NCI-H2029 treated with DMSO at 0.1 percent for 48 hours (cell line): ENCODE measurements around the gene TMEM229B.
A peak's percentile ranks its signal among the peaks of the same experiment; 100 is the strongest.

Experiments used
- DNase-seq: peaks from one replicate; lab custom pipeline; 2025; lab: John Stamatoyannopoulos, UW

Gene TMEM229B

GRCh38 chr14:67485501-67486095 is 2.9 kb downstream of the TMEM229B start:
- DNase-seq = no peak

- no peak for DNase-seq
Measured at GRCh38 chr14:67483579-67484285, 4.8 kb downstream of the TMEM229B start.

GRCh38 chr14:67482231-67483164 is 6.0 kb downstream of the TMEM229B start:
- no peak for DNase-seq

- DNase-seq = no peak
Measured at GRCh38 chr14:67480011-67480410, 8.5 kb downstream of the TMEM229B start.

GRCh38 chr14:67478800-67479084 is 9.8 kb downstream of the TMEM229B start:
- no peak for DNase-seq

GRCh38 chr14:67477926-67478799 is 10.4 kb downstream of the TMEM229B start:
- DNase-seq = peak; percentile 33

GRCh38 chr14:67474366-67474765 is 14.2 kb downstream of the TMEM229B start:
- DNase-seq = no peak

GRCh38 chr14:67473290-67474082 is 15.0 kb downstream of the TMEM229B start:
- no peak for DNase-seq

- no peak for DNase-seq
Measured at GRCh38 chr14:67472726-67473125, 15.8 kb downstream of the TMEM229B start.

- no peak for DNase-seq
Measured at GRCh38 chr14:67469954-67470353, 18.6 kb downstream of the TMEM229B start.

- DNase-seq = no peak
Measured at GRCh38 chr14:67468378-67468730, 20.2 kb downstream of the TMEM229B start.

- no peak for DNase-seq
Measured at GRCh38 chr14:67467134-67467533, 21.4 kb downstream of the TMEM229B start.

- DNase-seq = no peak
Measured at GRCh38 chr14:67464879-67465278, 23.6 kb downstream of the TMEM229B start.

GRCh38 chr14:67464377-67464776 is 24.1 kb downstream of the TMEM229B start:
- DNase-seq = no peak

GRCh38 chr14:67463900-67464299 is 24.6 kb downstream of the TMEM229B start:
- no peak for DNase-seq

GRCh38 chr14:67461996-67462395 is 26.5 kb downstream of the TMEM229B start:
- no peak for DNase-seq

- DNase-seq = no peak
Measured at GRCh38 chr14:67461341-67461985, 27.1 kb downstream of the TMEM229B start.

GRCh38 chr14:67459336-67459735 is 29.2 kb downstream of the TMEM229B start:
- no peak for DNase-seq

- peak; percentile 46 for DNase-seq
Measured at GRCh38 chr14:67457782-67458181, 30.7 kb downstream of the TMEM229B start.

- DNase-seq = no peak
Measured at GRCh38 chr14:67456732-67457131, 31.8 kb downstream of the TMEM229B start.
